ENCODE data around the gene SERPINA5. TPM values are rescaled to one million over a fixed set of nuclear protein-coding genes. Genes with fewer than 3 reads are reported as not detected.

Gene SERPINA5
- total and polyA plus RNA-seq, 2 of the 13 experiments (the other 11 are each of a cell fraction or from before 2014, with no cell fraction given) = 449 to 498 TPM

GRCh38 chr14:94602722-94603121 lies 21.5 kb downstream of the SERPINA5 start (continued):
- TF ChIP-seq RXRA (CRISPR knock-in tag; IDR thresholded peaks at IDR 0.05) (no peak), ZBTB33 (CRISPR knock-in tag; IDR thresholded peaks at IDR 0.05) (no peak), MBD4 (IDR thresholded peaks at IDR 0.05; ENCODE audit: borderline replicate concordance, low read length) (no peak), SMAD3 (CRISPR knock-in tag; IDR thresholded peaks at IDR 0.05) (no peak), ZFP62 (CRISPR knock-in tag; IDR thresholded peaks at IDR 0.05) (no peak), NCOR1 (IDR thresholded peaks at IDR 0.05; ENCODE audit: borderline replicate concordance, low read length) (no peak), SMAD1 (CRISPR knock-in tag; IDR thresholded peaks at IDR 0.05; ENCODE audit: borderline replicate concordance, low read depth) (no peak), ZBTB38 (CRISPR knock-in tag; IDR thresholded peaks at IDR 0.05) (no peak), ZNF749 (CRISPR knock-in tag; IDR thresholded peaks at IDR 0.05; ENCODE audit: borderline replicate concordance) (no peak)

- no peak for FAIRE-seq
- Histone ChIP-seq H3K27ac (ENCODE audit: extremely low read length, insufficient read depth, low read length) (no peak overlapping the region), H3K9ac (ENCODE audit: insufficient read depth, low read depth, low read length) (no peak overlapping the region), H3K9me3 (ENCODE audit: low read length) (no peaks in the 10 kb centered on the region), H3K27me3 (ENCODE audit: control insufficient read depth in 1 of 2, insufficient read depth in 2 of 2, low read length in 2 of 2) (no peaks in the 10 kb centered on the region), H2AFZ (ENCODE audit: low read length) (no peak overlapping the region), H3K4me3 (replicated peaks in 1 of 3; ENCODE audit: insufficient read depth in 1 of 3, low read depth in 2 of 3, low read length in 3 of 3) (no peak overlapping the region), H3K4me2 (ENCODE audit: low read depth, low read length) (no peak overlapping the region), H4K20me1 (ENCODE audit: insufficient read depth, low read length) (no peaks in the 10 kb centered on the region), H3K4me1 (ENCODE audit: insufficient read depth, low read length) (peaks cover 63% of the 10 kb centered on the region), H3K79me2 (ENCODE audit: insufficient read depth, low read length) (no peaks in the 10 kb centered on the region), H3K36me3 (replicated peaks in 1 of 2; ENCODE audit: control insufficient read depth in 1 of 2, insufficient read depth in 2 of 2, low read length in 2 of 2) (no peaks in the 10 kb centered on the region)
- no TSS peak for BruUV-seq (replicated peaks)
- CTCF ChIA-PET (ENCODE audit: low intra/inter-chr PET ratio, low total read pairs) = no interaction called here
- ATAC-seq = no peak
- POLR2A ChIA-PET = interaction anchor here (4.4 to 15.7 kb wide), 2 partner anchors 11 to 13 kb away, joined by 16 to 638 read pairs; partner anchors contain the start of gene SERPINA3
- in situ Hi-C loops (cut with HindIII; ENCODE audit: extremely low pct_ligation_motif_present, low pct_unique_long_range_greater_than_20kb) = no loop called here
- intact Hi-C loops (cut with micrococcal nuclease; ENCODE audit: unreplicated experiment) = no loop called here
- 85% methylated on average over 3 of the region's 3 CpGs for WGBS (ENCODE audit: low lambda C conversion rate)
- DNase-seq (ENCODE audit: low spot score) = no peak
- TF ChIP-seq AKAP8 (CRISPR knock-in tag; IDR thresholded peaks at IDR 0.05) (no peak), NONO (IDR thresholded peaks at IDR 0.05) (no peak), NONO (CRISPR knock-in tag; conservative IDR thresholded peaks at IDR 0.05) (no peak), PRDM4 (CRISPR knock-in tag; IDR thresholded peaks at IDR 0.05; ENCODE audit: borderline replicate concordance) (no peak), ZNF160 (CRISPR knock-in tag; IDR thresholded peaks at IDR 0.05) (no peak), NFIB (CRISPR knock-in tag; IDR thresholded peaks at IDR 0.05; ENCODE audit: borderline replicate concordance) (no peak), ZNF563 (CRISPR knock-in tag; IDR thresholded peaks at IDR 0.05) (no peak), ZNF572 (CRISPR knock-in tag; IDR thresholded peaks at IDR 0.05) (no peak), ZNF607 (CRISPR knock-in tag; IDR thresholded peaks at IDR 0.05; ENCODE audit: borderline replicate concordance) (no peak), PBX2 (CRISPR knock-in tag; IDR thresholded peaks at IDR 0.05) (no peak), LCORL (IDR thresholded peaks at IDR 0.05) (no peak), LCORL (CRISPR knock-in tag; IDR thresholded peaks at IDR 0.05) (no peak), SAFB2 (CRISPR knock-in tag; IDR thresholded peaks at IDR 0.05; ENCODE audit: borderline replicate concordance, low read depth) (no peak)
These were observed 24.1 kb downstream of the SERPINA5 start for GRCh38 chr14:94605361-94605760.
